GM23248 (cell line): Measurements from ENCODE around the gene FGFR4. TPM values are rescaled to one million over a fixed set of nuclear protein-coding genes. Genes with fewer than 3 reads are reported as not detected.

Experiments used
- DNase-seq: peaks from one replicate; pipeline ENCODE4 v3.0.0-alpha.2; 2015
- H2AFZ ChIP-seq: fragments of 200-600 bp; sonication (generic); 2 replicates; pipeline ENCODE4 v1.6.1; 2016; ENCODE audit warnings: antibody characterized with exemption
- H3F3A ChIP-seq: fragments of 200-600 bp; sonication (generic); 2 replicates; pipeline ENCODE4 v1.6.1; 2016; ENCODE audit warnings: mild to moderate bottlenecking, antibody characterized with exemption, mixed run types; ENCODE audit not compliant: insufficient read depth
- H3K27ac ChIP-seq: fragments of 200-600 bp; sonication (generic); 2 replicates; pipeline ENCODE4 v1.5.1; 2016; ENCODE audit warnings: mild to moderate bottlenecking
- H3K27me3 ChIP-seq: fragments of 200-600 bp; sonication (generic); replicated peaks from 2 replicates; pipeline ENCODE4 v1.6.1; 2016; ENCODE audit warnings: mild to moderate bottlenecking; ENCODE audit not compliant: insufficient read depth
- H3K36me3 ChIP-seq: fragments of 200-600 bp; sonication (generic); 2 replicates; pipeline ENCODE4 v1.6.1; 2016; ENCODE audit warnings: low read depth, mild to moderate bottlenecking
- H3K4me1 ChIP-seq: fragments of 200-600 bp; sonication (generic); 2 replicates; pipeline ENCODE4 v1.6.1; 2016; ENCODE audit warnings: mild to moderate bottlenecking; ENCODE audit not compliant: insufficient read depth
- H3K4me2 ChIP-seq: fragments of 200-600 bp; sonication (generic); one replicate; pipeline ENCODE4 v1.6.1; 2016; ENCODE audit warnings: mild to moderate bottlenecking; ENCODE audit not compliant: unreplicated experiment
- H3K4me3 ChIP-seq: fragments of 200-600 bp; sonication (generic); 2 replicates; pipeline ENCODE4 v1.5.1; 2016; ENCODE audit warnings: mild to moderate bottlenecking
- H3K79me2 ChIP-seq: fragments of 200-600 bp; sonication (generic); 2 replicates; pipeline ENCODE4 v1.6.1; 2016; ENCODE audit warnings: mild to moderate bottlenecking; ENCODE audit not compliant: insufficient read depth
- H3K9ac ChIP-seq: fragments of 200-600 bp; sonication (generic); 2 replicates; pipeline ENCODE4 v1.6.1; 2016; ENCODE audit warnings: mild to moderate bottlenecking
- H3K9me2 ChIP-seq: fragments of 200-600 bp; sonication (generic); 2 replicates; pipeline ENCODE4 v1.6.1; 2016; ENCODE audit warnings: mixed run types, mild to moderate bottlenecking, moderate library complexity; ENCODE audit not compliant: insufficient read depth
- H3K9me3 ChIP-seq: fragments of 200-600 bp; sonication (generic); one replicate; pipeline ENCODE4 v1.6.1; 2017; ENCODE audit warnings: low read depth
- H4K20me1 ChIP-seq: fragments of 200-600 bp; sonication (generic); 2 replicates; pipeline ENCODE4 v1.6.0; 2016; ENCODE audit not compliant: insufficient read depth
- EZH2 ChIP-seq: fragments of 200-600 bp; sonication (generic); IDR thresholded peaks from 2 replicates; pipeline ENCODE4 v1.6.1; 2018; ENCODE audit warnings: antibody characterized with exemption, mild to moderate bottlenecking; ENCODE audit not compliant: insufficient read depth, poor library complexity, severe bottlenecking
- EZH2phosphoT487 ChIP-seq: fragments of 200-600 bp; sonication (generic); IDR thresholded peaks from 2 replicates; pipeline ENCODE4 v1.6.1; 2018; ENCODE audit warnings: antibody characterized with exemption, moderate library complexity, mild to moderate bottlenecking, low read depth; ENCODE audit not compliant: insufficient read depth
- WGBS, 2 experiments: methylation state at CpG; one replicate each; pipeline ENCODE4 v1.1.6; 2015 to 2017; ENCODE audit warnings: low lambda C conversion rate in 2 of 2, low coverage in 1 of 2; ENCODE audit errors: missing lambda C conversion rate in 2 of 2; 5-methylcytosine and 5-hydroxymethylcytosine counted together
- in situ Hi-C: fragments of 300-500 bp; cut with MboI; formaldehyde crosslinking; loops from 2 replicates; pipeline ENCODE4 v1.15.0; 2020
- polyA plus RNA-seq: library from polyadenylated mRNA; unstranded; fragments of >200 nt; fragmentation: Nextera tagmentation; extraction: Ambion mirVana; gene quantifications from 2 replicates; pipeline ENCODE4 v1.2.1, GENCODE V29; 2016
- total RNA-seq: library from RNA; depleted of rRNA; stranded (reverse); fragments of >200 nt; shearing (Covaris generic); gene quantifications from 2 replicates; pipeline ENCODE4 v1.2.3, GENCODE V29; 2014

FGFR4 gene
- total and polyA plus RNA-seq, 2 experiments from 2014 or later = 0.10 TPM; not detected in 1

- Histone ChIP-seq H3K27me3 (no peaks in the 10 kb centered on the region), H3K4me1 (peaks cover 23% of the 10 kb centered on the region), H3K9me3 (no peaks in the 10 kb centered on the region), H3F3A (peaks cover 33% of the 10 kb centered on the region; the same call in 1 of the 2 replicates), H3K79me2 (peaks cover 10% of the 10 kb centered on the region), H2AFZ (no peak overlapping the region), H3K9ac (no peak overlapping the region), H3K9me2 (no peaks in the 10 kb centered on the region), H3K36me3 (peaks cover 10% of the 10 kb centered on the region), H3K27ac (no peak overlapping the region), H4K20me1 (no peaks in the 10 kb centered on the region), H3K4me3 (no peak overlapping the region), H3K4me2 (no peak overlapping the region)
- no peak for DNase-seq
- TF ChIP-seq EZH2 = no peak
- TF ChIP-seq EZH2phosphoT487 = no peak
- WGBS, 2 experiments = 69 to 76% methylated on average over 2 of the region's 2 CpGs
- in situ Hi-C loops = no loop called here
Measured at GRCh38 chr5:177131019-177131320, 44.3 kb downstream of the FGFR4 start.

GRCh38 chr5:177131352-177132135 is 44.8 kb downstream of the FGFR4 start:
- TF ChIP-seq EZH2 (no peak), EZH2phosphoT487 (no peak)
- Histone ChIP-seq H3K27me3 (no peaks in the 10 kb centered on the region), H3F3A (peaks cover 33% of the 10 kb centered on the region; the same call in 1 of the 2 replicates), H3K4me2 (no peak overlapping the region), H3K9me2 (no peaks in the 10 kb centered on the region), H3K4me1 (peaks cover 28% of the 10 kb centered on the region), H3K4me3 (no peak overlapping the region), H3K79me2 (peaks cover 16% of the 10 kb centered on the region), H4K20me1 (no peaks in the 10 kb centered on the region), H3K9ac (no peak overlapping the region), H2AFZ (no peak overlapping the region), H3K36me3 (peaks cover 16% of the 10 kb centered on the region), H3K27ac (no peak overlapping the region), H3K9me3 (no peaks in the 10 kb centered on the region)
- in situ Hi-C loops = no loop called here
- 91 to 98% methylated on average over 23 to 30 of the region's 31 CpGs for WGBS, 2 experiments
- no peak for DNase-seq

- Histone ChIP-seq H3K27me3 (no peaks in the 10 kb centered on the region), H3K4me3 (0 out of 2 replicates have a peak overlapping the region, but pooled peaks have one; percentile 78), H4K20me1 (no peaks in the 10 kb centered on the region), H3F3A (peaks cover 33% of the 10 kb centered on the region; the same call in 1 of the 2 replicates), H2AFZ (peak overlapping the region; percentile 87), H3K79me2 (peaks cover 25% of the 10 kb centered on the region), H3K36me3 (peaks cover 23% of the 10 kb centered on the region), H3K27ac (no peak overlapping the region), H3K4me1 (peaks cover 36% of the 10 kb centered on the region), H3K4me2 (no peak overlapping the region), H3K9ac (peak overlapping the region; percentile 93), H3K9me3 (no peaks in the 10 kb centered on the region), H3K9me2 (no peaks in the 10 kb centered on the region)
- in situ Hi-C loops = no loop called here
- WGBS, 2 experiments = 20 to 21% methylated on average over 36 to 59 of the region's 100 CpGs
- TF ChIP-seq EZH2phosphoT487 (no peak), EZH2 (no peak)
- peak; percentile 52 for DNase-seq
Measured at GRCh38 chr5:177132136-177133095, 45.7 kb downstream of the FGFR4 start.

GRCh38 chr5:177133096-177133852 is 46.6 kb downstream of the FGFR4 start, which contains the start of gene NSD1:
TSS of gene NSD1 (plus strand) at chr5:177133773. CDS start at chr5:177135104, 1,331 bp downstream.
- H3K9me3 ChIP-seq = no peaks in the 10 kb centered on the region
- TF ChIP-seq EZH2 (no peak), EZH2phosphoT487 (no peak)
- peak within 1 kb of the TSS; percentile 94 for H3K4me2 ChIP-seq
- H3K27me3 ChIP-seq = no peaks in the 10 kb centered on the region
- peaks cover 32% of the 10 kb centered on the region for H3K36me3 ChIP-seq
- peaks cover 33% of the 10 kb centered on the region for H3K79me2 ChIP-seq
- DNase-seq = peak; percentile 86
- H3F3A ChIP-seq = peaks cover 33% of the 10 kb centered on the region; the same call in 1 of the 2 replicates
- no peaks in the 10 kb centered on the region for H4K20me1 ChIP-seq
- 2 to 5% methylated on average over 38 to 92 of the region's 93 CpGs for WGBS, 2 experiments
- H3K27ac ChIP-seq = peak within 1 kb of the TSS; percentile 24; the same call in 1 of the 2 replicates
- peak within 1 kb of the TSS; percentile 93 for H3K9ac ChIP-seq
- H3K9me2 ChIP-seq = no peaks in the 10 kb centered on the region
- in situ Hi-C loops = no loop called here
- peaks cover 40% of the 10 kb centered on the region for H3K4me1 ChIP-seq
- H2AFZ ChIP-seq = peak within 1 kb of the TSS; percentile 87
- H3K4me3 ChIP-seq = peak within 1 kb of the TSS; percentile 78
